Measurements from ENCODE around the gene SHB. TPM values are rescaled to one million over a fixed set of nuclear protein-coding genes. Genes with fewer than 3 reads are reported as not detected.

SHB gene
- total RNA-seq, 2 experiments from 2014 or later: 0.41 to 1.0 TPM

GRCh38 chr9:37917801-37918664 is 151.0 kb downstream of the SHB start:
- ChIA-PET CTCF (ENCODE audit: unreplicated experiment) (no interaction called here), POLR2A (no interaction called here)
- H4K20me1 ChIP-seq (ENCODE audit: insufficient read depth, low read length): no peaks in the 10 kb centered on the region
- no peak overlapping the region for H3K27ac ChIP-seq (ENCODE audit: low read depth, low read length, poor library complexity, severe bottlenecking)
- H3K9me3 ChIP-seq (ENCODE audit: low read length): no peaks in the 10 kb centered on the region
- no peak for TF ChIP-seq EZH2phosphoT487 (IDR thresholded peaks at IDR 0.05; ENCODE audit: borderline replicate concordance, low read depth, low read length)
- TF ChIP-seq, protein P1, sequence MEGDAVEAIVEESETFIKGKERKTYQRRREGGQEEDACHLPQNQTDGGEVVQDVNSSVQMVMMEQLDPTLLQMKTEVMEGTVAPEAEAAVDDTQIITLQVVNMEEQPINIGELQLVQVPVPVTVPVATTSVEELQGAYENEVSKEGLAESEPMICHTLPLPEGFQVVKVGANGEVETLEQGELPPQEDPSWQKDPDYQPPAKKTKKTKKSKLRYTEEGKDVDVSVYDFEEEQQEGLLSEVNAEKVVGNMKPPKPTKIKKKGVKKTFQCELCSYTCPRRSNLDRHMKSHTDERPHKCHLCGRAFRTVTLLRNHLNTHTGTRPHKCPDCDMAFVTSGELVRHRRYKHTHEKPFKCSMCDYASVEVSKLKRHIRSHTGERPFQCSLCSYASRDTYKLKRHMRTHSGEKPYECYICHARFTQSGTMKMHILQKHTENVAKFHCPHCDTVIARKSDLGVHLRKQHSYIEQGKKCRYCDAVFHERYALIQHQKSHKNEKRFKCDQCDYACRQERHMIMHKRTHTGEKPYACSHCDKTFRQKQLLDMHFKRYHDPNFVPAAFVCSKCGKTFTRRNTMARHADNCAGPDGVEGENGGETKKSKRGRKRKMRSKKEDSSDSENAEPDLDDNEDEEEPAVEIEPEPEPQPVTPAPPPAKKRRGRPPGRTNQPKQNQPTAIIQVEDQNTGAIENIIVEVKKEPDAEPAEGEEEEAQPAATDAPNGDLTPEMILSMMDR (conservative IDR thresholded peaks at IDR 0.05; ENCODE audit: low read length): no peak
- no peaks in the 10 kb centered on the region for H3K79me2 ChIP-seq (ENCODE audit: insufficient read depth, low read depth, low read length)
- no peak overlapping the region for H2AFZ ChIP-seq (ENCODE audit: low read length)
- no peak for DNase-seq (ENCODE audit: low spot score)
- intact Hi-C loops (cut with micrococcal nuclease; ENCODE audit: unreplicated experiment): loop anchor here (10.0 kb wide), 1 partner anchor 347 kb away; no protein-coding TSS in a partner anchor
- H3K4me3 ChIP-seq (ENCODE audit: low read depth, low read length, poor library complexity, severe bottlenecking): no peak overlapping the region
- H3K36me3 ChIP-seq (ENCODE audit: insufficient read depth, low read length): no peaks in the 10 kb centered on the region
- H3K9me2 ChIP-seq (ENCODE audit: insufficient read depth, low read length): no peaks in the 10 kb centered on the region
- H3K4me1 ChIP-seq (ENCODE audit: insufficient read depth, low read length, poor library complexity, severe bottlenecking): peaks cover 5% of the 10 kb centered on the region
- no TSS peak for BruUV-seq (replicated peaks)
- no peak overlapping the region for H3K4me2 ChIP-seq (ENCODE audit: low read length)

- DNase-seq (ENCODE audit: low spot score): no peak
- no peak overlapping the region for H3K4me3 ChIP-seq (ENCODE audit: low read depth, low read length, poor library complexity, severe bottlenecking)
- no peaks in the 10 kb centered on the region for H4K20me1 ChIP-seq (ENCODE audit: insufficient read depth, low read length)
- no peak overlapping the region for H3K27ac ChIP-seq (ENCODE audit: low read depth, low read length, poor library complexity, severe bottlenecking)
- ChIA-PET POLR2A (no interaction called here), CTCF (ENCODE audit: unreplicated experiment) (no interaction called here)
- no peaks in the 10 kb centered on the region for H3K36me3 ChIP-seq (ENCODE audit: insufficient read depth, low read length)
- H2AFZ ChIP-seq (ENCODE audit: low read length): no peak overlapping the region
- BruUV-seq (replicated peaks): no TSS peak
- no peaks in the 10 kb centered on the region for H3K9me2 ChIP-seq (ENCODE audit: insufficient read depth, low read length)
- H3K79me2 ChIP-seq (ENCODE audit: insufficient read depth, low read depth, low read length): no peaks in the 10 kb centered on the region
- TF ChIP-seq EZH2phosphoT487 (IDR thresholded peaks at IDR 0.05; ENCODE audit: borderline replicate concordance, low read depth, low read length): no peak
- TF ChIP-seq, protein P1 (conservative IDR thresholded peaks at IDR 0.05; ENCODE audit: low read length): no peak
- H3K4me2 ChIP-seq (ENCODE audit: low read length): no peak overlapping the region
- peaks cover 9% of the 10 kb centered on the region for H3K4me1 ChIP-seq (ENCODE audit: insufficient read depth, low read length, poor library complexity, severe bottlenecking)
- no peaks in the 10 kb centered on the region for H3K9me3 ChIP-seq (ENCODE audit: low read length)
- intact Hi-C loops (cut with micrococcal nuclease; ENCODE audit: unreplicated experiment): loop anchor here (10.0 kb wide), 1 partner anchor 347 kb away; no protein-coding TSS in a partner anchor
These were observed 151.7 kb downstream of the SHB start for GRCh38 chr9:37917313-37917731.
